Measurements from ENCODE around the gene UBE2J2. TPM values are rescaled to one million over a fixed set of nuclear protein-coding genes. Genes with fewer than 3 reads are reported as not detected.

The UBE2J2 gene
- total and polyA plus RNA-seq, 4 donors: 36.0 to 57.4 (median 47.1) TPM

DNA sequence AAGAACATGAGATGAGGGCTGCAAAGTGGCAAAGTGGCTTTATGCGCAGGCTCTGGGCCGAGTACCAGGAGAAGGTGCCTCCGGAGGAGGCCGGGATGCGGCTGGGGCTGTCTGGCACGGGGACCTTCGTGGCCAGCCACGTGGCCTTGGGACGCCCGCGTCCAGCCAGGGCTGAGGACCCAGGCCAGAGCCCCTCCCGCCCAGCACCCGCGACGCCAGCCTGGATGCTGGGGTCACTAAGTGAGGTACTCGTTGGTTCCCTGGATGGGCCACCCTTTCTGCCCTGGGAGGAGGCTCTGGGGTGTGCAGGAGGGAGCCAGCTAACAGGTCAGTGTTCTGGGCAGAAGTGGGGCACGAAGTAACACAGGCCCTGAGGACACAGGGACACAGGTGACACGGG, 19.2 kb upstream of the UBE2J2 start:
- 94 to 98% methylated on average over 18 of the region's 18 CpGs for WGBS, 2 donors

GRCh38 chr1:1292442-1292779, 18.8 kb upstream of the UBE2J2 start:
- WGBS, 2 donors: 90 to 93% methylated on average over 9 of the region's 9 CpGs
- no peak overlapping the region for H3K27ac ChIP-seq (ENCODE audit: low read depth in 1 of 2, low read length in 1 of 2)
- H3K9me3 ChIP-seq (ENCODE audit: control insufficient read depth in 4 of 4, insufficient read depth in 3 of 4, low read length in 3 of 4): no peaks in the 10 kb centered on the region
- TF ChIP-seq, protein P1, sequence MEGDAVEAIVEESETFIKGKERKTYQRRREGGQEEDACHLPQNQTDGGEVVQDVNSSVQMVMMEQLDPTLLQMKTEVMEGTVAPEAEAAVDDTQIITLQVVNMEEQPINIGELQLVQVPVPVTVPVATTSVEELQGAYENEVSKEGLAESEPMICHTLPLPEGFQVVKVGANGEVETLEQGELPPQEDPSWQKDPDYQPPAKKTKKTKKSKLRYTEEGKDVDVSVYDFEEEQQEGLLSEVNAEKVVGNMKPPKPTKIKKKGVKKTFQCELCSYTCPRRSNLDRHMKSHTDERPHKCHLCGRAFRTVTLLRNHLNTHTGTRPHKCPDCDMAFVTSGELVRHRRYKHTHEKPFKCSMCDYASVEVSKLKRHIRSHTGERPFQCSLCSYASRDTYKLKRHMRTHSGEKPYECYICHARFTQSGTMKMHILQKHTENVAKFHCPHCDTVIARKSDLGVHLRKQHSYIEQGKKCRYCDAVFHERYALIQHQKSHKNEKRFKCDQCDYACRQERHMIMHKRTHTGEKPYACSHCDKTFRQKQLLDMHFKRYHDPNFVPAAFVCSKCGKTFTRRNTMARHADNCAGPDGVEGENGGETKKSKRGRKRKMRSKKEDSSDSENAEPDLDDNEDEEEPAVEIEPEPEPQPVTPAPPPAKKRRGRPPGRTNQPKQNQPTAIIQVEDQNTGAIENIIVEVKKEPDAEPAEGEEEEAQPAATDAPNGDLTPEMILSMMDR (IDR thresholded peaks at IDR 0.05; ENCODE audit: control extremely low read depth, extremely low read depth): no peak
- no peak for ATAC-seq (ENCODE audit: insufficient read depth, low FRiP score)
- peaks cover 0 to 19% (median 4%) of the 10 kb centered on the region in 4 donors for H3K36me3 ChIP-seq (ENCODE audit: control insufficient read depth in 4 of 4, insufficient read depth in 4 of 4, low read length in 4 of 4)
- H3K9ac ChIP-seq (ENCODE audit: insufficient read depth in 1 of 2, low read length in 2 of 2): no peak overlapping the region
- H3K4me3 ChIP-seq: no peak overlapping the region
- no peak for DNase-seq
- peaks cover 0 to 2% (median 0%) of the 10 kb centered on the region in 5 donors for H3K4me1 ChIP-seq (ENCODE audit: control insufficient read depth in 5 of 5, insufficient read depth in 5 of 5, low read length in 5 of 5)
- peaks cover 0 to under 1% (median 0%) of the 10 kb centered on the region in 3 donors for H3K27me3 ChIP-seq (ENCODE audit: control insufficient read depth in 3 of 3, insufficient read depth in 3 of 3, low read length in 2 of 3)

More for the DNA sequence above, 19.2 kb upstream of the UBE2J2 start:
- Histone ChIP-seq H3K9ac (ENCODE audit: insufficient read depth in 1 of 2, low read length in 2 of 2) (no peak overlapping the region), H3K27me3 (ENCODE audit: control insufficient read depth in 3 of 3, insufficient read depth in 3 of 3, low read length in 2 of 3) (no peaks in the 10 kb centered on the region), H3K27ac (ENCODE audit: low read depth in 1 of 2, low read length in 1 of 2) (no peak overlapping the region), H3K9me3 (ENCODE audit: control insufficient read depth in 4 of 4, insufficient read depth in 3 of 4, low read length in 3 of 4) (no peaks in the 10 kb centered on the region), H3K36me3 (ENCODE audit: control insufficient read depth in 4 of 4, insufficient read depth in 4 of 4, low read length in 4 of 4) (peaks cover 0 to 22% (median 4%) of the 10 kb centered on the region in 4 donors), H3K4me3 (no peak overlapping the region), H3K4me1 (ENCODE audit: control insufficient read depth in 5 of 5, insufficient read depth in 5 of 5, low read length in 5 of 5) (peaks cover 0 to 2% (median 0%) of the 10 kb centered on the region in 5 donors)
- TF ChIP-seq, protein P1 (IDR thresholded peaks at IDR 0.05; ENCODE audit: control extremely low read depth, extremely low read depth): no peak
- ATAC-seq (ENCODE audit: insufficient read depth, low FRiP score) (no peak), DNase-seq (no peak)

- TF ChIP-seq, protein P1 (IDR thresholded peaks at IDR 0.05; ENCODE audit: control extremely low read depth, extremely low read depth): peak; percentile 44
- DNase-seq (peak; percentile 53 to 67 (median 63)), ATAC-seq (ENCODE audit: insufficient read depth, low FRiP score) (peak; percentile 70)
- H3K9me3 ChIP-seq (ENCODE audit: control insufficient read depth in 4 of 4, insufficient read depth in 3 of 4, low read length in 3 of 4): no peaks in the 10 kb centered on the region
- no peak overlapping the region for H3K9ac ChIP-seq (ENCODE audit: insufficient read depth in 1 of 2, low read length in 2 of 2)
- 42 to 55% methylated on average over 45 of the region's 45 CpGs for WGBS, 2 donors
- H3K27me3 ChIP-seq (ENCODE audit: control insufficient read depth in 3 of 3, insufficient read depth in 3 of 3, low read length in 2 of 3): peaks cover 0 to 6% (median 0%) of the 10 kb centered on the region in 3 donors
- H3K36me3 ChIP-seq (ENCODE audit: control insufficient read depth in 4 of 4, insufficient read depth in 4 of 4, low read length in 4 of 4): peaks cover 0 to 18% (median 3%) of the 10 kb centered on the region in 4 donors
- H3K27ac ChIP-seq (ENCODE audit: low read depth in 1 of 2, low read length in 1 of 2): no peak overlapping the region
- peaks cover 0 to 2% (median 0%) of the 10 kb centered on the region in 5 donors for H3K4me1 ChIP-seq (ENCODE audit: control insufficient read depth in 5 of 5, insufficient read depth in 5 of 5, low read length in 5 of 5)
- H3K4me3 ChIP-seq: no peak overlapping the region
These were observed 18.1 kb upstream of the UBE2J2 start for GRCh38 chr1:1291548-1292441.
